SH-SY5Y (cell line): ENCODE data around the gene IL36G.

Source experiments
- GATA2 ChIP-seq: IDR thresholded peaks from 2 replicates; pipeline ENCODE4 v1.6.1; 2011; ENCODE audit warnings: mild to moderate bottlenecking, low read depth, low read length
- GATA3 ChIP-seq: IDR thresholded peaks from 2 replicates; pipeline ENCODE4 v1.6.1; 2011; ENCODE audit warnings: low read depth, mild to moderate bottlenecking, low read length, moderate library complexity

Gene IL36G

DNA sequence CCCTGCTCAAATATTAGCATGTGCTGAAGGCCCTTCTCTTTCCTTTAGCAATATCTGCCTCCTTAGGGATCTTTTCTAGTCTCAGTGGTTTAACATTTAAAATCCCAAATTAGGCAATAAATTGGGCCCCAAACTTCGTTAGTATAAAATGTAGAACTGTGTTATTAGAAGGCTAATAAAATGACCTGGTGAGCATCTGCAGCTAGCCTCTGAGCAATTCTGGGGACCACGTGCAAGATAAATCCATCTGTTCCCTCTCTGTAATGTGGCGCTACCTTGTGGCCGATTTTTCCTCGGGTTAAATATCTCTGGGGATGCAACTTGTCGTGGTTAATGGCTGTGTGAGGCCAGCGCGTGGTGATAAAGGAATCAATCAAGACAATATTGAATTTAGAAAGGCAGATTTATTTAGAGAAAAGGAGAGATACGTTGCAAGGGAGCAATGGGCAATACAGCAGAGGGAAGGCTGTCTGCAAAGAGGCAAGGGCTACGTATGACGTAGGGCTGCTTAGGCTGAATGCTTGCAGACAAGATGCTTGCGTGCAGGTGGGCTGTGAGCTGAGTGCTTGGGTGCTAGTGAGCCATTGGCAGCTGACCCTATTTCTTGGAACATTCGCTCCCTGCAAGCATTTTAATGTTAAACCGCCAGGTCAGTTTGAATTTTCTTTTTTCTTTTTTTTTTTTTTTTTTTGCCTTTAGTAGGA lies 18.5 kb upstream of the IL36G start:
- TF ChIP-seq GATA2 (no peak), GATA3 (no peak)

DNA sequence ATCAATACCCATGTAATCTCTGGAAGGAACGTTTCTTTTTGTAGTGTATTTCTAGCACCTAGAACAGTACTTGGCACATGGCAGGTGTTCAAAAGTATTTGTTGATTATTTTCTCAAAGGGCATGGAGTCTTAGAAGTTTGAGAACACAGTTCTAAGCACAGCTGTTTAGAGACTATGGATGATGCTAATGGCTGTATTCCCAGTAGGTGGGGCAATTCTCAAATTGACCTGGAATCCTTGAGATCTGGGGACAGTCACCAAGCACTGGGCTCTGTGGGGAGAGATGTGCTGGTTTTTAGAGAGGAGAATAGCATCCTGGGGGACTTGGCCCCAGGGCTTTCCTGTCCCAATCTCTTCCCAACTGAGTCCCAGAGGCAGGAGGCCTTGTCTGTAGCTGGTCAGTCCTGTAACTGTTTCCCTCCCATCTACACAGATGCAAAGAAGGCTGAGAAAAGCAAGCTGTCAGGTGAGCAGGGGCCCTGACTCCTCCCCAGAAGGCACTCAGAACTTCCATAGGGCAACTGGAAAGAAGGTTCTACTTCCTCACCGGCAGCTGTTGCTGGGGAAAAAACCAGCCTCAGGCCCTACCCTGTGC lies 17.5 kb upstream of the IL36G start:
- TF ChIP-seq GATA3 (no peak), GATA2 (no peak)

DNA sequence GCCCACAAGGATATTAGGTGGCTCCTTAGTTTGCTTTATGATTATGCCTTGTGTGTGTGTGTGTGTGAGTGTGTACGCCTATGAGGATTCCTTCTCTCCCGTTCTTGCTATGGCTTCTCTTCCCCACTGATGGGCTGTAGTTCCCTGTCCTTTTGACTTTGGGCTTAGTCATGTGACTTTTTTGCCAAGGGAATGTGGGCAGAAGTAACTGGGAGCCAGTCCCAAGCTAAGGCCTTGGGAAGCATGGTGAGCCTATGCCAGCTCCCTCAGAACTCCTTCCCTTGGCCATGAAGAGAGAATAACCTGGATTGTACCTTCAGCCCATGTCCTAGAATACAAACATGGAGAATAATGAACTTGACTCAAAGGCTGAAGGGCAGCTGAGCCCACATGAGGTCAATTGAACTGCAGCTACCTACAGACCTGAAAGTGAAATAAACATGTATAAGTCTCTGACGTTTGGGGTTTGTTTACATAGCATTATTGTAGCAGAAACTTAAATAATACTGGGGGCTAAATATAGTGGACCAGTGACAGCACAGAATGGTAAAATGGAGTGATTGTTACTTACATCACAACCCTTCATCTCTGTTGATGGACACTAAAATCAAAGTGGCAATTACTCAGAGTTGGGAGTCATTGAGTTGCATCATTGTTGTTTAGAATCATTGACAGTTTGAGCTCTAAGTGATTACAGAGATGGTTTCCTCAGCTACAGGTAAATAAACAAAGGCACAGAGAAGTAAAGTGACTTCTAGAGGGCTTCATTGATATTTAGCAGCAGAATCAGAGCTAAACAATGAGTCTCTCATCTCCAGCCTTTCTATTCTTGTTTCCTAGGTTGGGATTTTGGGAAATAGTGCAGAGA lies 15.3 kb upstream of the IL36G start:
- TF ChIP-seq GATA3 (no peak), GATA2 (no peak)

DNA sequence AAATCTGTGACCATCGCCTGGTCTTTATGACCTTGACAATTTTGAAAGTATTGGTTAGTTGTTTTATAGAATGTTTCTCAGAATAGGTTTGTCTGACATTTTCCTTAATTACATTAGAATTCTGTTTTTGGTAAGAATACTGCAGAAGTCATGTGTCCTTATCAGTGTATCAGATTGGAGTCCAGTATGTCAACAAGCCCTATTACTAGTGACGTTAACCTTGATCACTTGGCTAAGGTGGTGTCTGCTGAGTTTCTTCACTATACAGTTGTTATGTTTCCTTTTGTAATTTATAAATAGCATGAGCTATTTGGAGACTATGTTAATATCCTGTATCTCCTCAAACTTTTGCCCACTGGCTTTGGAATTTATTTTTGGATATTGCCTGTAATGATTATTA lies 10.8 kb upstream of the IL36G start:
- TF ChIP-seq GATA3 (no peak), GATA2 (no peak)

DNA sequence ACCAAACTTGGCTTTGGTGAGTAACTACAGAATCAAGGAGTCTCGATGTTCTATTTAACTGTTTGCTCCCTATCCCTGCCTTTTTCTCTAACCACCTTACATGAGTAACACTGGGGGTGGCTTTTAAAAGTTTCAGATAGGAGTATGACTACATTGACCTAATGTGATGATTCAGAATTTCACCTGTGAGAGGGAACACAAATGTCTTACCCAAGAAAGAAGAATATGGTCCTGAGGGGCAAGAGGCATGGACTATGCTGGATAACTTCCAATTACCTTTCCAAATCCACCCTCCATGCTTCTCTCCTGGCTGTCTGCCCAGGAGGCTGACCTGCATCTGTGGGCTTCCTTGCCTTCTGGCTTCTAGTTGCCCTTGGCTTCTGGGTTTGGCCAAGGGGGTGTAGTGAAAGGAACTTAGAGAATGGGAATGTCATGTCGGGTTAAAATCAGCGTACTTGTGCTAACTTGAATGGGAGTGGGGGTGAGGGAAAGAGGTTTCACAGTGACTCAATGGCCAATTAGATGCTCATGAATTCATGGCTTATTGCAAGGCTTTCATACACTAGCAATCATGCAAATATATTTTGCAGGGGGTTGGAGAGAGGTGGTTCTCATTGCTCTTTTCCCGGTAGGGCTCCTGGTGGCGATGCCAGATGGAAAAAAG lies 5.3 kb upstream of the IL36G start:
- TF ChIP-seq GATA2 (no peak), GATA3 (no peak)

DNA sequence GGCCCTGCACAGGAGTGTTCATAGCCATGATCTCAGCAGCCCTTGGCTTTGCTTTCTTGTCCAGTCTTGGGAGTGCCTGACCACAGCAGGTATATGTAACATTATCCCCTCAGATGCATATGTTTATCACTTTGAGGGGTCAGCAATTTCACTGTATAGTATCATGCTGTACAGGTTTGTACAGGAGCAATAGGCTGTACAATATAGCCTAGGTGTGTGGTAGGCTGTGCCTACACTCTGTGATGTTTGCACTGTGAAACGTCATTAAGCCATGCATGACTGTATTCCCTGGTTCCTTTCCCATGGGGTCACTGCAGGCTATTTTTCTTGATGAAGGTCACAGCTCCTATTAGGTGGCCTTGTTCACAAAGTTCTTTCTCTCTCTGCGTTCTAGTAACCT lies 4.7 kb upstream of the IL36G start:
- no peak for TF ChIP-seq GATA2
- no peak for TF ChIP-seq GATA3

DNA sequence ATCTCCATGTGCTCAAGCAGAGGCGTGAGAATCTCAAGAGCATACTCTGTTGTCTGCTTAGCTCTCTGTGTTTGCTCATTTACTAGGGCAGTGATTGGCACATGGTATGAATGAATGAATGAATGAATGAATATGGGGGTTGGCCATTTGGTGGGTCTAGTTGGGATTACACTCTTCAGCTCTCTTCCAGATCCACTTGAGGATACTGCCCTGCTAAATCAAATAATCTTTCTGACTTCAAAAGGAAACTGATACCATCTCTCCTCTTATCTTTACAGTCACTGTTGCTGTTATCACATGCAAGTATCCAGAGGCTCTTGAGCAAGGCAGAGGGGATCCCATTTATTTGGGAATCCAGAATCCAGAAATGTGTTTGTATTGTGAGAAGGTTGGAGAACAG lies 1.9 kb downstream of the IL36G start:
- TF ChIP-seq GATA2 = no peak
- TF ChIP-seq GATA3 = no peak

DNA sequence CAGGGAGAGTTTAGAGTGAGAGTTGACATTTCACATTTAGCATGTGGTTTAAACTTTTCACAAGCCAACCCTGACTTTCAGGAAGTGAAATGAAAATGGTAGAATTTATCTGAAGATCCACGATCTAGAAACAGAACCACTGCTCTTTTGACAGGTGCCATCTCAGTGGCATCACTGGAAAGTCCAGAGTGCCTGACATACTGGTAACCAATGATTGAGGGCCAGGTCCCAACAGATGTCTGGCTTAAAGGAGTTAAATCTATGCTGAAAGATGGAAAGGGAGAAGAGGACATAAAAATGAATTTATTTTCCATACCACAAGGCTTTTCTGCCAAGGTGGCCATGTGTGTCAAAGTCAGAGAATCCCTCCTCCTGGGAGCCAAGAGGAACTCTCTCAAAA lies 2.7 kb downstream of the IL36G start:
- TF ChIP-seq GATA3 (no peak), GATA2 (no peak)

DNA sequence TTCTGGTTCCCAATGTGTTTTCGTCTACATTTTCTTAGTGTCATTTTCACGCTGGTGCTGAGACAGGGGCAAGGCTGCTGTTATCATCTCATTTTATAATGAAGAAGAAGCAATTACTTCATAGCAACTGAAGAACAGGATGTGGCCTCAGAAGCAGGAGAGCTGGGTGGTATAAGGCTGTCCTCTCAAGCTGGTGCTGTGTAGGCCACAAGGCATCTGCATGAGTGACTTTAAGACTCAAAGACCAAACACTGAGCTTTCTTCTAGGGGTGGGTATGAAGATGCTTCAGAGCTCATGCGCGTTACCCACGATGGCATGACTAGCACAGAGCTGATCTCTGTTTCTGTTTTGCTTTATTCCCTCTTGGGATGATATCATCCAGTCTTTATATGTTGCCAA lies 7.3 kb downstream of the IL36G start:
- TF ChIP-seq GATA3 (no peak), GATA2 (no peak)

DNA sequence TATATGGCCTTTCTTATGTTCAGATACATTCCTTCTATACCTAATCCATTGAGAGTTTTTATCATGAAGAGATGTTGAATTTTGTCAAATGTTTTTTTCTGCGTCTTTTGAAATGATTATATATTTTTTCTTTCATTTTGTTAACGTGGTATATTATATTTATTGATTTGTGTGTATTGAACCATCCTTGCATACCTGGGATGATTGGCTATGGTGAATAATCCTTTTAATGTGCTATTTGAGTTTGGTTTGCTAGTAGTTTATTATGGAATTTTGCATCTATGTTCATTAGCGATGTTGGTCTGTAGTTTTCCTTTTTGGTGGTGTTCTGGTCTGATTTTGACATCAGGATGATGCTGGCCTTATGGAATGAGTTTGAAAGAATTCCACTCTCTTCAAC lies 11.8 kb downstream of the IL36G start:
- TF ChIP-seq GATA3 (no peak), GATA2 (no peak)

DNA sequence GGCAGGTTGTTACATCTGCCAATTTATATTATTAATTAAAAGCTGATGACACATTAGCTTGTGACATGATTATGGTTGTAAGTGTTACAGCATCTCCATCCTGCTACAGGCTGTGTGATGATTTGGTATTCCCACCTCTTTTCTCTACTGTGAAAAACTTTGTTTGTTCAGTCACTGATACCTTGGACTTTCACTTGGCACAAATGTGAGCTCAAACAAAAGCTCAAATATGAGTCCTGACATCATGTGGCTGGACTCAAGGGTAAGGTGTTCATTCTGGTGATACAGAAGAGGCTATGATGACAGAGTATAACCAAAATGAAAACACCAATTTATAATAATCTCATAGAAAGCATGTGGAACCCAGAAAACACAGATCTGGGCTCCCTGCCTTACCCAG lies 16.0 kb downstream of the IL36G start:
- TF ChIP-seq GATA2 (no peak), GATA3 (no peak)

DNA sequence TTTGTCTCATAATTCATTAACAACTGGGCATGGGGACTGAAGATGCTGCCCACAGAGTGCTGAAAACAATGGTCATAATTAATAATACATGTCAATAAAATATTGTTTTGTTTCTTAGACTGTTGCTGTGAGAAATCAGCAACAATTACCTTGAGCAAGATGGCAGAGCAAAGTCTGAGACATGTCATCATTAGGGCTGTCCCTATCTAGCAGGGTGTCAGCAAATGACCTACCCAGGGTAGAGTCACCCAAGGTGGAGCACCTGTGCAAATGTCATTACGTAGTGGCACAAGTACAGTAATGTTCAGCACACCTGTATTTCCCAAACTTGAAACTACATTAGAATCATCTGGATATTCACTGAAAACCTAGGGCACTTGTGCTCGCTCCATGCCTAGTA lies 16.8 kb downstream of the IL36G start:
- TF ChIP-seq GATA2 = no peak
- TF ChIP-seq GATA3 = no peak

DNA sequence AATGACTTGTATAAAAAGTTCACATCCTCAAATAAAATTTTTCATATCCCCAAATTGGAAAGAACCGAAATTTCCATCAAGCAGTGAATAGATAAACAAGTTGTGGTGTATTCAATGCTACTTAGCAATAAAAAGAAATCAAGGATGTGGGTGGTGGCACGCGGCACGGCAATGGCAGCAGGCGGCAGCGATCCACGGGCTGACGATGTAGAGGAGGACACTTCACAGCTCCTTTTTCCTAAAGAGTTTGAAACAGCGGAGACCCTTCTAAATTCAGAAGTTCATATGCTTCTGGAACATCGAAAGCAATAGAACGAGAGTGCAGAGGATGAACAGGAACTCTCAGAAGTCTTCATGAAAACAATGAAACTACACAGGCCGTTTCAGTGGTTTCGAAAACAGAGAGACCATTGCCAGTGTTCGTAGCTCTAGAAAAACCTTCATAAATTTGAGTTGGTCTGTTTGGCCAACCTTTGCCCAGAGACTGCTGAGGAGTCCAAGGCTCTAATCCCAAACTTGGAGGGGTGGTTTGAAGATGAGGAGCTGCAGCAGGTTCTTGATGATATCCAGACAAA lies 17.6 kb downstream of the IL36G start:
- no peak for TF ChIP-seq GATA3
- TF ChIP-seq GATA2 = no peak

DNA sequence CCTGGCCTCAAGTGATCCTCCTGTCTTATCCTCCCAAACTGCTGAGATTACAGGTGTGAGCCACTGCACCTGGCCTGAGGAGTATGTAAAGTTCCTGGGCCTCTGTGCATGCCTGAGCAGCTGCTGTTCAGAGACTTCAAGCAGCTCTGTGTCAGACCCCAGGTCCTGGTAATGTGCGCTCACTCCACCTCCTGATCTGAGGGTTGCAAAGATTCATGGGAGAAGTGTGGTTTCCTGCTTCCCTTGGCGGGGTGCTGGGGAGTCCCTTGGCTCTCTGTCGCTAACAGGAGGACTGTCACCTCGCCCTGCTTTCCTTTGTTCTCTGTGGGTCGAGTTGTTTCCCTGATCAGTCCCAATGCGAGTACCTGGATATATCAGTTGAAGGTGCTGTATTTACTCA lies 18.8 kb downstream of the IL36G start:
- no peak for TF ChIP-seq GATA3
- no peak for TF ChIP-seq GATA2

DNA sequence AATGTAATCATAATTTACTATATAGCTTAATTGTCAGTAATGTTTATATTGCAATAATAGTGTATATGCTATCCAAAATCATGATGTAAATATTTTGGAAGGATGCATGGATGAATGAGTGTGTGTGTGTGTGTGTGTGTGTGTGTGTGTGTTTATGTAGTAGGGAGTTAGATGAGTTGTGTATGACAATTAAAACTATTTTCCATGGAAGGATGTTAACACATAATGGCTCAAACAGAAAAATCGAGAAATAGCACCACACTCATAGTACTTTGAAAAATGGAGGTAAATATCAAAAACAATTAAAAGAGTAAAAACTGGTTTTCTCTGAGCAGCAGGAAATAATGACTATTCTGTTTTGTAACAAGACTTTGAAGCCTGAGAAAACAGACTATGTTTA lies 19.3 kb downstream of the IL36G start:
- TF ChIP-seq GATA2 (no peak), GATA3 (no peak)
